Lower leg skin (tissue), 4 donors: ENCODE data around the gene SKAP1. TPM values are rescaled to one million over a fixed set of nuclear protein-coding genes. Genes with fewer than 3 reads are reported as not detected.

Experiments
- DNase-seq, 2 donors: peaks; one replicate each; pipeline ENCODE4 v3.0.0-alpha.2; 2019; ENCODE audit warnings: low spot score in 2 of 2
- H3K4me3 ChIP-seq: fragments of 200-600 bp; sonication (generic); 2 replicates; pipeline ENCODE4 v1.5.1; 2017; ENCODE audit warnings: mild to moderate bottlenecking, low read depth; ENCODE audit not compliant: poor library complexity, severe bottlenecking
- POLR2A ChIP-seq, 2 donors: fragments of 450-650 bp; IDR thresholded peaks; one replicate each; pipeline ENCODE4 v1.6.1; 2016 to 2017; ENCODE audit warnings: antibody characterized with exemption in 2 of 2, mild to moderate bottlenecking in 1 of 2, moderate library complexity in 1 of 2
- WGBS, 2 donors: methylation state at CpG; one replicate each; pipeline ENCODE4 v1.1.5; 2018; 5-methylcytosine and 5-hydroxymethylcytosine counted together
- intact Hi-C: fragments of 100-400 bp; cut with DNase I; formaldehyde crosslinking; loops from one replicate; pipeline ENCODE4 v1.15.0; 2023; ENCODE audit warnings: low total_unique reads
- total RNA-seq, 4 donors: library from RNA; depleted of rRNA; stranded (reverse); fragments of >200 nt; gene quantifications; one replicate each; pipeline ENCODE4 v1.1.0, GENCODE V29; 2016
- TF ChIP-seq, protein P1 (sequence below), 3 donors: fragments of 450-650 bp; IDR thresholded peaks; one replicate each; pipeline ENCODE4 v1.5.1; 2016; ENCODE audit warnings: antibody characterized with exemption in 3 of 3, mild to moderate bottlenecking in 3 of 3, moderate library complexity in 2 of 3

SKAP1 gene
- total RNA-seq, 4 donors from 2014 or later: 0.99 to 1.2 TPM; not detected in 2

DNA sequence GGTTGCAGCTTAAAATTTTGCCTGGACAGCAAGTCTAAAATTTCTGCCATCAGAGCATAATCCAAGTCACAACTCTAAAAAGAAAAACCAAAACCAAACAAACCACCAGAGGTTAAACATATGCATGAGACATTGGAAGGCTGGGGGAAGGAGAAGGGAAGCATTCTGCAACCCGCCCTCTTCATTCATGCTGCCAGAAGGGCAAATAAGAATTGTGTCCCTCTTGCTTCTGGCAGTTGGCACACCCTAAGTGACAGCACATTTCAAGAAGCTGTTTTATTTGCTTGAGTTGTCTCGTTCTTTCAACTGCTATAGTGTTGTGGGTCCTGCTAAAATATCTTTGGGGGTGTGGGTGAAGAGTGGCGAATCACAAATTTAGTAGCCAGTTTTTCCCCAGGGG lies 99.6 kb downstream of the SKAP1 start:
- intact Hi-C loops: no loop called here
- no peak overlapping the region for H3K4me3 ChIP-seq
- 50 to 61% methylated on average over 3 of the region's 3 CpGs for WGBS, 2 donors
- no peak for DNase-seq
- no peak for TF ChIP-seq POLR2A (IDR thresholded peaks at IDR 0.05)
- TF ChIP-seq, protein P1, sequence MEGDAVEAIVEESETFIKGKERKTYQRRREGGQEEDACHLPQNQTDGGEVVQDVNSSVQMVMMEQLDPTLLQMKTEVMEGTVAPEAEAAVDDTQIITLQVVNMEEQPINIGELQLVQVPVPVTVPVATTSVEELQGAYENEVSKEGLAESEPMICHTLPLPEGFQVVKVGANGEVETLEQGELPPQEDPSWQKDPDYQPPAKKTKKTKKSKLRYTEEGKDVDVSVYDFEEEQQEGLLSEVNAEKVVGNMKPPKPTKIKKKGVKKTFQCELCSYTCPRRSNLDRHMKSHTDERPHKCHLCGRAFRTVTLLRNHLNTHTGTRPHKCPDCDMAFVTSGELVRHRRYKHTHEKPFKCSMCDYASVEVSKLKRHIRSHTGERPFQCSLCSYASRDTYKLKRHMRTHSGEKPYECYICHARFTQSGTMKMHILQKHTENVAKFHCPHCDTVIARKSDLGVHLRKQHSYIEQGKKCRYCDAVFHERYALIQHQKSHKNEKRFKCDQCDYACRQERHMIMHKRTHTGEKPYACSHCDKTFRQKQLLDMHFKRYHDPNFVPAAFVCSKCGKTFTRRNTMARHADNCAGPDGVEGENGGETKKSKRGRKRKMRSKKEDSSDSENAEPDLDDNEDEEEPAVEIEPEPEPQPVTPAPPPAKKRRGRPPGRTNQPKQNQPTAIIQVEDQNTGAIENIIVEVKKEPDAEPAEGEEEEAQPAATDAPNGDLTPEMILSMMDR (IDR thresholded peaks at IDR 0.05): no peak

DNA sequence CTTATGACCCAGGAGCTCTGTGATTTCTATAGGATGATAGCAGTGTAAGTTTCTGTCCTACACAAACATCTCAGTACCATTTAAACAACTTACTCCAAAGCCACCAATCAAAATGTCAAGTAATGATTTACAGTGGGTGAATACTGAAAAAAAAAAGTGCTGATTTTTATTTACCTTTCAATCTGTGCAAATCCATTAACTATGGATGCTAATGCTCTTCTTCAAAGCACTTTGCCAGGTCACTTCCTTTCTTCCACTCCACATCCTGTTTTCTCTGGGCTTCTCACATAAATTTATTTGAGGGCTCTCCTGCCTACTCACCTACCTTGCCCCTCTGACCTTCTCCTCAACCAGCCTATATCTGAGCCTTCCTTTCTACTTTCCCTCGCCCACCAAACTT lies 101.6 kb downstream of the SKAP1 start:
- 65 to 67% methylated on average over 1 of the region's 1 CpG for WGBS, 2 donors
- no peak for DNase-seq
- H3K4me3 ChIP-seq: no peak overlapping the region
- intact Hi-C loops: no loop called here
- TF ChIP-seq, protein P1 (IDR thresholded peaks at IDR 0.05): no peak
- TF ChIP-seq POLR2A (IDR thresholded peaks at IDR 0.05): no peak

DNA sequence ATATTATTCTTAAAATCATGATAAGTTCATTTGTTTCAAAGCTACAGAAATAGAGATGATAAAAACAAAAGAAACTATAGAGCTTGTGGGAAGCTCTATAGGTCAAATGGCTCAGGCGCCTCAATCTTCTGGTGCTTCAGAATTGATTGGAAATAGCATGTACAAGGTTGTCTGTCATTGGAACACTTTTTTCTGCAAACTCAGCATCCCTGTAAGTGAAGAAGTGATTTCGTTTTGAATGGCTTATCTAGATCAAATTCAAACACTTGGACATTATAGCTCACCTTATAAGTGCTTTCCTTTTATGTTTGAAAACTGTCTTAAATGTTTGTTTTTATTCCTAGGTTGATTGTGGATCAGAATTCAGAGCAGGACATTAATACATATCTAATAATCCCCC lies 103.7 kb downstream of the SKAP1 start:
- intact Hi-C loops: no loop called here
- 74 to 77% methylated on average over 2 of the region's 2 CpGs for WGBS, 2 donors
- TF ChIP-seq, protein P1 (IDR thresholded peaks at IDR 0.05): no peak
- no peak for TF ChIP-seq POLR2A (IDR thresholded peaks at IDR 0.05)
- H3K4me3 ChIP-seq: no peak overlapping the region
- DNase-seq: no peak

DNA sequence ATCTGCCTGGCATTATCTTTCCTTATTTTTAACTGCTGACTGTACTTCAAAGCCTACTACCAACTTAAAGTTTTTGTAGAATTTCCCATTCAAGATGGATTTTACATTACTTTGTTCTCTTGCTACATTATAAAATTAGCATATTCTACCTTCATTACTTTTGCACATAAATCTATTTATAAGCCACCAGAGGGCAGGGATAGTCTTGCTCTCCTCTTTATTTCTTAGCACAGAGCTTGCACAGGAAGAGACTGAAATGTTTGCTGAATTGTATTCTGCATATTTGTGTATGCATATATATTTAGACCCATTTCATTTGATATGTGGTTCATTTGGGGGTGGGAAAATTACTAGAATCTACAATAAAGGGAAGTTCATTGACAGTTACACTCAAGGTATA lies 108.0 kb downstream of the SKAP1 start:
- DNase-seq: no peak
- no peak overlapping the region for H3K4me3 ChIP-seq
- TF ChIP-seq POLR2A (IDR thresholded peaks at IDR 0.05): no peak
- TF ChIP-seq, protein P1 (IDR thresholded peaks at IDR 0.05): no peak
- intact Hi-C loops: no loop called here

DNA sequence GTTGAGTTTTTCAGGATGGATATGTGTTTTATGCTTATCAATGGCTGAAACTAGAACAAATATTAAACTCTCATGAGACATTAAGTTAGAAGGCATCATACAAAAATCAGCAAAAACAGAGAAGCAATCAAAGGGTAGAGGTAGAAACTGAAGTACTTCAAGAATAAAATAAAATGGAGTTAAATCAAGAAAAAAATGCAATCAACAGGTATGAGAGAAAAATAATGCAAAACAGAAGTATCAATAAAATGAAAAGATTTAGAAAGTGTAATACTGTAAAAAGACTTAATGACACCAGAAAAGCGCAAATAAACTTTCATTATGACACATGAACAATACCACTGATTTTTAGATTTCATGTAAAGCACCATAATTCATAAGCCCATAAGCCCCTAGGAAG lies 112.3 kb downstream of the SKAP1 start:
- intact Hi-C loops: no loop called here
- TF ChIP-seq POLR2A (IDR thresholded peaks at IDR 0.05): no peak
- TF ChIP-seq, protein P1 (IDR thresholded peaks at IDR 0.05): no peak
- no peak overlapping the region for H3K4me3 ChIP-seq
- 88 to 96% methylated on average over 1 of the region's 1 CpG for whole genome bisulfite sequencing, 2 donors
- no peak for DNase-seq

DNA sequence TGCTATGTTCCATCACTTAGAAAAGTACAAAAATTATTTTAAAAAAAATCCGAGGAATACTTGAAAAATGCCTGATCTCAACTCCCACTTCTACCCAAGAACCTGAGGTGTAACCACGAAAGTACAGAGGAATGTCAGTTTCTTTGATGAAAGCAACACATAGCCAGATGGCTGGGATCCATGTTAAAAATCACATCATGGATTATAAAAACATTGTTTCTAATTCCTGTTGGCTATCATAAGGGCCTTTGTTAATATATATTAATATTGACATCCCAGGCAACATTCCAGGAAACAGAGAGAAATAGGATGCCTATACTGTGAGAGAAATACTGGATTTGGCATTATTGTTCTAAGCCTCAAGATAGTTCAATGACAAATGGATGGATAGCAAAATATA lies 115.3 kb downstream of the SKAP1 start:
- TF ChIP-seq, protein P1 (IDR thresholded peaks at IDR 0.05): no peak
- no peak for TF ChIP-seq POLR2A (IDR thresholded peaks at IDR 0.05)
- no peak overlapping the region for H3K4me3 ChIP-seq
- WGBS, 2 donors: 62 to 74% methylated on average over 2 of the region's 2 CpGs
- no peak for DNase-seq
- intact Hi-C loops: no loop called here
